HFF-Myc (cell line): ENCODE measurements around the gene BOC.

ENCODE experiments used
- DNase-seq: peaks from one replicate; pipeline ENCODE4 v3.0.0-alpha.2; 2011; ENCODE audit warnings: low read depth; ENCODE audit errors: extremely low read depth
- H3K4me3 ChIP-seq: replicated peaks from 2 replicates; pipeline ENCODE4 v1.5.1; 2011; ENCODE audit warnings: low read depth, mild to moderate bottlenecking, control low read depth, low read length
- TF ChIP-seq, protein P1 (sequence below): IDR thresholded peaks from 2 replicates; pipeline ENCODE4 v1.5.1; 2012; ENCODE audit warnings: mild to moderate bottlenecking, low read depth, low read length, control low read depth; ENCODE audit errors: missing control alignments

BOC gene

DNA sequence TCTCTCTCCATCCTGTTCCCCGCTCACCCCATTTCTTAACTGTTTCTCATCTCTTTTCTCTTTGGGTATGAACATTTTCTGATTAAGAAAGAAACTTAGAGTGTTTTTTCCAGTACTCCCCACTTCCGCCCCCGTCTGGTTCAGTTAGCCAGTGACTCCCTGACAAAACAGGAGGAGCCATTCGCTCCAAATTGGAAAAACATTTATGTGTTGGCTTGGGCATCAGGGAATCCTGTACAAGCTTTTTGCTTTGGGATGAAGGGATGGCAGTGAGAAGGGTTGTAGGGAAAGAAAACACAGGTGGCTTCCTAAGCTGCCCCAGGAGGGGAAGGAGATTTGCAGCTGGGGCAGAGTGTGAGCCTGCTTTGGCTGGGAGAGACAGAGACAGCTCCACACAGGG is 47.0 kb downstream of the BOC start:
- TF ChIP-seq, protein P1, sequence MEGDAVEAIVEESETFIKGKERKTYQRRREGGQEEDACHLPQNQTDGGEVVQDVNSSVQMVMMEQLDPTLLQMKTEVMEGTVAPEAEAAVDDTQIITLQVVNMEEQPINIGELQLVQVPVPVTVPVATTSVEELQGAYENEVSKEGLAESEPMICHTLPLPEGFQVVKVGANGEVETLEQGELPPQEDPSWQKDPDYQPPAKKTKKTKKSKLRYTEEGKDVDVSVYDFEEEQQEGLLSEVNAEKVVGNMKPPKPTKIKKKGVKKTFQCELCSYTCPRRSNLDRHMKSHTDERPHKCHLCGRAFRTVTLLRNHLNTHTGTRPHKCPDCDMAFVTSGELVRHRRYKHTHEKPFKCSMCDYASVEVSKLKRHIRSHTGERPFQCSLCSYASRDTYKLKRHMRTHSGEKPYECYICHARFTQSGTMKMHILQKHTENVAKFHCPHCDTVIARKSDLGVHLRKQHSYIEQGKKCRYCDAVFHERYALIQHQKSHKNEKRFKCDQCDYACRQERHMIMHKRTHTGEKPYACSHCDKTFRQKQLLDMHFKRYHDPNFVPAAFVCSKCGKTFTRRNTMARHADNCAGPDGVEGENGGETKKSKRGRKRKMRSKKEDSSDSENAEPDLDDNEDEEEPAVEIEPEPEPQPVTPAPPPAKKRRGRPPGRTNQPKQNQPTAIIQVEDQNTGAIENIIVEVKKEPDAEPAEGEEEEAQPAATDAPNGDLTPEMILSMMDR, result no peak
- no peak for DNase-seq
- H3K4me3 ChIP-seq, result no peak overlapping the region

DNA sequence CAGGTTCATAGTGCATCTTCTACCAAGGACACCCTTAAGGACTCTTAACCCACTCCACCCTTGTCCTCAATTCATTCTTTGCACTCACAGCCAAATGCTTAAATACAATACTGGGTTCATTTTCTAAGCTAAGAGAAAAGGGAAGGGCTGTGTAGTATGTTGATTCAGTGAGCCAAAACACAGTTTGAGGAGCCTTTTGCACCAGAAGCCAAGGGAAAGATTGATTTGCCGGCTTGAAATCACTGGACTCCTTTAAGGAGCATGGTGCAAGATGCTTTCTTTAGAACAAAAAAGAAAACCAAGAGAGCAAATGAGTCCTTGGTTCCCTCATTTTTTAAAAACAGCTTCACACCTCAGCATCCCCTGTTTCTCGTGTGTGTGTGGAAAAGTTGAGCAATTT is 47.8 kb downstream of the BOC start:
- DNase-seq, result no peak
- H3K4me3 ChIP-seq, result no peak overlapping the region
- TF ChIP-seq, protein P1, result no peak

DNA sequence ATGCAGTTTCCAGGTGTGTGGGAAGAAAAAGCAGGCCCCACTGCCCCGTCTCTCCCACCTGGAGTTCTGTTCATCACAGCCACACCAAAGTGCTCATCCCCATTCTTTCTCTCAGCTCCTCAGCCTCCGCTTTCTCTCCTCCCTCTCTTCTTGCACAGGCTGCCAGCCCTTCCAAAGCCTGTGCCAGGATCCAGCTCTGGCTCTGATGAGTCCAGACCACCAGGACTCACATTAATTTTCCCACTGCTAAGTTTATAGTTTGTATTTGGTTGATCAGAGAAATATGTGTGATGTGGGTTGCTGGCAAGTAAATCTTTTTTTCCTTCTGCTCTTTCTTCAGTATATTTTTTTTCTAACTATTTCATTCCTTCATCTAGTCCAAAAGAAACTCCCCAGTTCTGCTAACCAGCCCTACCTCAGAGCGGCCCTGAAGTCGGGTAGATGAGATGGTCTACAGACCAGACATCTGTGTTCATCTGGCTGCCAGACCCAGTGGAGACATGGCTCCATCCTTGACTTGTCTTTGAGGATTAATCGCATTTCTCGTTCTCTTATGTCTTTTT is 49.8 kb downstream of the BOC start:
- no peak for DNase-seq
- TF ChIP-seq, protein P1, result no peak

DNA sequence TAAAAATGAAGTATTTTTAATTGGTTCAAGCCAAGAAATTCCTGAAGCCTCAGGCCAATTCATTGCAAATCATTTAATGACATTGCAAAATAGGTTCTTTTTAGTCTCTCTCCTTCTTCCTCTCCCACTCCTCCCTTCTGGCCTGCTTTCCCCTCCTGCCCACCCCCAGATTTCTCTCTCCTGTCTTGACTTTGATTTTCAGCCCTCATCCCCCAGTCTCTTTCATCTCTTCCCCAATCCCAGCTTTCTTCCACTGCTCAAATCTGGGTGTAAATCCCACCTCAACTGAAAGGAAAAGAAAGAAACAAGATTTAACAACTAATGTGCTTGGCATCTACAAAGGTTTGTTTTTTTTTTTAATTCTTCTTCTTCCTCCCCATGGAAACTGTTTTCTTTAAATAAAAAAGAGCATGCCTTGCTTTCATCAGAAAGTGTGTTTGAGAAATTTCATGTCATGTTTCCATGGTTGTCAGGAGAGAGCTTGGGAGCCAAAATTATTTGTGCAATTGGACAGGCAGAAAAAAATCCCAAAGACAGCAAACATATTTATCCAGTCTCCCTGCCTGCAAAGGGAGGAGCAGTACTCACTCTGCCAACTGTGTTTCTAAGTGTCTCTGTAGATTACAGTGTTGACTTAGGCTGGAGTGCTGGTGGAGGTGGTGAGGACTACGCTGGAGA is 50.4 kb downstream of the BOC start:
- DNase-seq, result no peak
- H3K4me3 ChIP-seq, result no peak overlapping the region
- TF ChIP-seq, protein P1, result no peak

More for the DNA sequence above, 49.8 kb downstream of the BOC start:
- no peak overlapping the region for H3K4me3 ChIP-seq

DNA sequence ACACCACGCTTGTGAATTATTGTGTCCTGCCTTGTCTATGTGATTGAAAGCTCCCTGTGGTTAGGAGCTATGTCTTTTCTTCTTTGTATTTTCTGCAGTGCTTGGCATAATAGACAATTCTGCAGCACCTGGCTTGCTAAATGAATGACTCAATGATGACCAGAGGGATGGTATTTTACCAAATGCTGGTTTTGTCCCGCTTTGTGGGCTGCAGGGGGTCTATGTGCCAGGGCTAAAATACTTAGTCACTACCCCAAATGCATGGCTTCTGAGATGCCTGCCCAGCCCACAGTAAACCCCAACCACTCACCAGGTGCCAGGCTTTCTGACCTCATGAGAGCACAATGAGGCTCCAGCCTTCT is 50.9 kb downstream of the BOC start:
- TF ChIP-seq, protein P1, result no peak
- no peak for DNase-seq
- no peak overlapping the region for H3K4me3 ChIP-seq

DNA sequence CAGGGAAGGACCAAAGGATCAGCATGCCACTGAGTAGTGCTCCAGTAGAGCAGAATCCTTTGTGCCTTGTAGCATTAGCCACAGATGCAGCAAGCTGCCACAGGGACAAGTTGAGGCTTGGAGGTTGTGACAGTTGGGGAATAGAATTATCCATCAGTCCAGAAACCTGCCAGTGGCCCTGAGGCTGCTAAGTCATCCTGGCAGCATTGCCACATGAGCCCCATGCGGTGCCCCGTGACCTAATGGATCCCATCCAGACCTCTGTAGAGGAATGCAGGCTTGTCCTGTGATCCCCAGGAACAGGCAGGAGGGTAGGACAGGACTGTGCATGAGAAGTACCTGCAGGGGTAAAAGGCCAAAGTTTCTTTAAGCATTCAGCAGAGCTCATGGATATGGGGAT is 51.7 kb downstream of the BOC start:
- no peak overlapping the region for H3K4me3 ChIP-seq
- TF ChIP-seq, protein P1, result no peak
- no peak for DNase-seq

DNA sequence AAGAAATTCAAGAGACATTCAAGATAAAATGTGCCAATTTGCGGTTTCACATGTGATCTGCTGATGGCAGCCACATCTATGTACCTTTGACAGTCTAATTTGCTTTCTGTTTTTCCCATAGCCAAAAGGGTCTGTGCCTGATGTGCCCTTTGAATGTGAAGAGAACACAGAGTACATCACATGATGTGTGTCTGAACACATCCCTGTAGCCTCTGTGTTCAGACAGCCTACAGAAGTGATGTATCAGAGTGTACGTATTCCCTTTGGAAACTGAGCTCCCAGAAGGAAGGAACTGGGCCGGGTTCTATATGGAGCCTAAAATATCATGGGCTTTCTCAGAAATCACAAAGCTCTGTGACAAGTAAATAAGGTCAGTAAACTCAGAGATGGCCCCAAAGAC is 52.4 kb downstream of the BOC start:
- TF ChIP-seq, protein P1, result no peak
- no peak for DNase-seq
- no peak overlapping the region for H3K4me3 ChIP-seq
